Stimulated activated naive CD8-positive, alpha-beta T cell treated with anti-CD3 and anti-CD28 coated beads, Interleukin-15, Interleukin-2, amounts not matched to agents 100 ng/mL and 50 ng/mL, for 24 hours (primary cell): ENCODE results near the gene PSPC1.
"Not testable (repeated sequence)": the region's sequence is repeated elsewhere in the genome, so short reads cannot be mapped to it uniquely, and the experiment has no call there.

Experiments used
- H3K27ac Mint-ChIP-seq: one replicate; pipeline ENCODE4 v1.8.0; 2021; ENCODE audit warnings: mild to moderate bottlenecking, mixed read lengths
- H3K27me3 Mint-ChIP-seq: one replicate; pipeline ENCODE4 v1.8.0; 2021; ENCODE audit warnings: mixed read lengths
- H3K36me3 Mint-ChIP-seq: one replicate; pipeline ENCODE4 v1.8.0; 2021; ENCODE audit warnings: low read depth, mixed read lengths
- H3K4me1 Mint-ChIP-seq: one replicate; pipeline ENCODE4 v1.8.0; 2021; ENCODE audit warnings: low read depth, mixed read lengths
- H3K4me3 Mint-ChIP-seq: one replicate; pipeline ENCODE4 v1.8.0; 2021; ENCODE audit warnings: mild to moderate bottlenecking, mixed read lengths
- H3K9me3 Mint-ChIP-seq: one replicate; pipeline ENCODE4 v1.8.0; 2021; ENCODE audit warnings: mixed read lengths

PSPC1 gene

DNA sequence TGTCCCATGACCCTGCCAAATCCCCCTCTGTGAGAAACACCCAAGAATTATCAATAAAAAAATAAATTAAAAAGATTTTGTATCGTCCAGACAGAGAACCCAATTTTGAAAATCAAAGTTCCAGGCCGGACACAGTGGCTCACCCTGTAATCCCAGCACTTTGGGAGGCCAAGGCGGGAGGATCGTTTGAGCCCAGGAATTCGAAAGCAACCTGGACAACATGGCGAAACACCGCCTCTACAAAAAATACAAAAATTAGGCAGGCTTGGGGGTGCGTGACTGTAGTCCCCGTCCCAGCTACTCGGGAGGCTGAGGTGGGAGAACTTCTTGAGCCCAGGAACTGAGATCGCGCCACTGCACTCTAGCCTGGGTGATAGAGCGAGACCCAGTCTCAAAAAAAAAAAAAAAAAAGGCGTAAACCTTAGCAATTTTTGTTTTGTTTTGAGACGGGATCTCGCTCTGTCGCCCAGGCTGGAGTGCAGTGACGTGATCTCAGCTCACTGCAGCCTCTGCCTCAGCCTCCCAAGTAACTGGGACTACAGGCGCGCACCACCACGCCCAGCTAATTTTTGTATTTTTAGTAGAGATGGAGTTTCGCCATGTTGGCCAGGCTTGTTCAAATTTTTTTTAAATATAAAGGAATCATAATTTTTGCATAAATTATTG, 1.9 kb downstream of the PSPC1 start:
- Mint-ChIP-seq H3K27ac (peak overlapping the region; percentile 99), H3K36me3 (peaks cover 16% of the 10 kb centered on the region), H3K4me1 (peaks cover 19% of the 10 kb centered on the region), H3K4me3 (peak overlapping the region; percentile 96)
- not testable (repeated sequence) for H3K9me3 Mint-ChIP-seq, H3K27me3 Mint-ChIP-seq

DNA sequence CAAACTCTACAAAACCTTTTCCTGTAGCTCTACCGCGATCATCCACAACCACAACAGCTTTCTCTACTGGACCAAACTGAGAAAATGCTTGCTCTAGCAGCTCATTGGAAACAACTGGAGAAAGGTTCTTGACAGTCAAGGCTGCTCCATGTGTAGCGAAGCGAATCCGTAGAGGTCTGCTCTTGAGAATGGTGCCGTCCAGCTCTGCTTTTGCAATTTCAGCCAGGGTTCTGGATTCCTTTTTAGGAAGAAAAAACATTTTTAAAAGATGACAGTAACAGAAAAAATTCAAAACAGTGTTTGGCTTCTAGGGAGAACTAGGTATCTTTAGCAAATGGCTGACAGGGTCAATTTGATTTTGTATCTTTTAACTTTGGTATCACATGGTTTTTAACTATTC, 10.4 kb downstream of the PSPC1 start:
- no peaks in the 10 kb centered on the region for H3K27me3 Mint-ChIP-seq
- peaks cover 48% of the 10 kb centered on the region for H3K4me1 Mint-ChIP-seq
- no peak overlapping the region for H3K4me3 Mint-ChIP-seq
- H3K27ac Mint-ChIP-seq, result peak overlapping the region; percentile 15
- peaks cover 66% of the 10 kb centered on the region for H3K36me3 Mint-ChIP-seq
- no peaks in the 10 kb centered on the region for H3K9me3 Mint-ChIP-seq

DNA sequence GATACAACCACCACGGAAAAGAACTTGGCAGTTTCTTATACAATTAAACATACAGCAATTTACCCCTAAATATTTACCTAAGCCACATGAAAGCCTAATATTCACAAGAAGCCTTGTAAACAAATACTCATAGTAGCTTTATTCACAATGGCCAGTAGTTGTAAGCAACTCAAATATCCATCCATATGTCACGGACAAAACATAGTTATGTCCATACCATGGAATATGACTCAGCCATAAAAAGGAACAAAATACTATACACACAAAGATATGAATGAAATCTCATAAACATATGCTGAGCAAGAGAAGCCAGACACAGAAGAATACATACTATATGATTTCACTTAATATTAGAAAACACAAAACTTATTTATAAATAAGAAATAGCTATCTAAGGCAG, 12.9 kb downstream of the PSPC1 start:
- Mint-ChIP-seq H3K4me3 (no peak overlapping the region), H3K27me3 (no peaks in the 10 kb centered on the region), H3K27ac (no peak overlapping the region), H3K36me3 (peaks cover 66% of the 10 kb centered on the region), H3K4me1 (peaks cover 49% of the 10 kb centered on the region), H3K9me3 (no peaks in the 10 kb centered on the region)

GRCh38 chr13:19767966-19768365, 14.8 kb downstream of the PSPC1 start:
- H3K27ac Mint-ChIP-seq, result peak overlapping the region; percentile 75
- peaks cover 55% of the 10 kb centered on the region for H3K4me1 Mint-ChIP-seq
- H3K4me3 Mint-ChIP-seq, result peak overlapping the region; percentile 23
- H3K36me3 Mint-ChIP-seq, result peaks cover 67% of the 10 kb centered on the region
- H3K9me3 Mint-ChIP-seq, result no peaks in the 10 kb centered on the region
- H3K27me3 Mint-ChIP-seq, result no peaks in the 10 kb centered on the region

DNA sequence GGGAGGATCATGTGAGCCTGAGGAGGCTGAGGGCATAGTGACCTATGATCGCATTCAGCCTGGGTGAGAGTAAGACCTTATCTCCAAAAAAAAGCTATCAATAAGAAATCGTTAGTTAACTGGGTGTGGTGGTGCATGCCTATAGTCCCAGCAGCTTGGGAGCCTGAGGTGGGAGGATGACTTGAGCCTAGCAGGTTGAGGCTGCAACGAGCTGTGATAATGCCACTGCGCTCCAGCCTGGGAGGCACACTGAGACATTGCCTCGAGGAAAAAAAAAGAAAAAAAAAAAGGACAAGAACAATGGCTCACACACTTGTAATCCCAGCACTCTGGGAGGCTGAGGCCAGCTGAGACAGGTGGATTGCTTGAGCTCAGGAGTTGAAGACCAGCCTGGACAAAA, 16.2 kb downstream of the PSPC1 start:
- H3K27ac Mint-ChIP-seq, result peak overlapping the region; percentile 21
- H3K4me3 Mint-ChIP-seq, result no peak overlapping the region

DNA sequence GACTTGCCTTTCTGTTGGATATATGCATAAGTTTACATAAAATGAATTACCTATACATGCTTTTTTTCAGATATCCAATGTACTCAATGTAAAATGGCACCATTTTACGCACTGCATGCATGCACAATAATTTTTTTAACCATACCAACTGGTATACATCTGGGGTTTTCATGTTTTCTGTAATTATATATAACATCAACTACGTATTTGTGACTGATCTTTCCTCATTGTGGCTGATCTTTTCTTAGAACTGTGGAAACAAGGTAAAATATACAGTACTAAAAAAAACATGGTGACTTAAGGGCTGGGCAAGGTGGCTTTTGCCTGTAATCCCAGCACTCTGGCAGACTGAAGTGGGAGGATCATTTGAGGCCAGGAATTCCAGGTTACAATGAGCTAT, 18.5 kb downstream of the PSPC1 start:
- peaks cover 65% of the 10 kb centered on the region for H3K36me3 Mint-ChIP-seq

More for the DNA sequence above, 16.2 kb downstream of the PSPC1 start:
- H3K27me3 Mint-ChIP-seq, result no peaks in the 10 kb centered on the region
- peaks cover 65% of the 10 kb centered on the region for H3K36me3 Mint-ChIP-seq
- H3K4me1 Mint-ChIP-seq, result peaks cover 58% of the 10 kb centered on the region
- no peaks in the 10 kb centered on the region for H3K9me3 Mint-ChIP-seq

GRCh38 chr13:19763618-19764017, 19.1 kb downstream of the PSPC1 start:
- Mint-ChIP-seq H3K4me1 (peaks cover 62% of the 10 kb centered on the region), H3K27ac (peak overlapping the region; percentile 31), H3K4me3 (no peak overlapping the region), H3K9me3 (no peaks in the 10 kb centered on the region), H3K27me3 (no peaks in the 10 kb centered on the region), H3K36me3 (peaks cover 71% of the 10 kb centered on the region)

More for the DNA sequence above, 18.5 kb downstream of the PSPC1 start:
- no peak overlapping the region for H3K4me3 Mint-ChIP-seq
- no peaks in the 10 kb centered on the region for H3K27me3 Mint-ChIP-seq
- H3K9me3 Mint-ChIP-seq, result no peaks in the 10 kb centered on the region
- H3K4me1 Mint-ChIP-seq, result peaks cover 64% of the 10 kb centered on the region
- no peak overlapping the region for H3K27ac Mint-ChIP-seq

DNA sequence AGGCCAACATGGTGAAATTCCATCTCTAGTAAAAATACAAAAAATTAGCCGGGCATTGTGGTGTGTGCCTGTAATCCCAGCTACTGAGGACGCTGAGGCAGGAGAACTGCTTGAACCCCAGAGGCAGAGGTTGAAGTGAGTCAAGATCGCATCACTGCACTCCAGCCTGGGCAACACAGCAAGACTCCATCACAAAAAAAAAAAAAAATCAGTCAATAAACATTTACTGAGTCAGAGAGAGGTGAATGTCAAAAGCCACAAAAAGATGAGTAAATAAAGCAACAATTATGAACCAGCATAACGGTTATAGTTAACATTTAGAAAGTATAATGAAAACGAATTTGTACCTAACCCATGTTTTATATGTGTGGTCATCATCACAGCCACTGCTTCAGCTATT, 23.1 kb downstream of the PSPC1 start:
- no peaks in the 10 kb centered on the region for H3K27me3 Mint-ChIP-seq
- H3K4me3 Mint-ChIP-seq, result no peak overlapping the region
- peaks cover 37% of the 10 kb centered on the region for H3K4me1 Mint-ChIP-seq
- peaks cover 82% of the 10 kb centered on the region for H3K36me3 Mint-ChIP-seq
- no peak overlapping the region for H3K27ac Mint-ChIP-seq
- no peaks in the 10 kb centered on the region for H3K9me3 Mint-ChIP-seq

- no peaks in the 10 kb centered on the region for H3K27me3 Mint-ChIP-seq
These were observed 40.1 kb downstream of the PSPC1 start for GRCh38 chr13:19742643-19743042.

DNA sequence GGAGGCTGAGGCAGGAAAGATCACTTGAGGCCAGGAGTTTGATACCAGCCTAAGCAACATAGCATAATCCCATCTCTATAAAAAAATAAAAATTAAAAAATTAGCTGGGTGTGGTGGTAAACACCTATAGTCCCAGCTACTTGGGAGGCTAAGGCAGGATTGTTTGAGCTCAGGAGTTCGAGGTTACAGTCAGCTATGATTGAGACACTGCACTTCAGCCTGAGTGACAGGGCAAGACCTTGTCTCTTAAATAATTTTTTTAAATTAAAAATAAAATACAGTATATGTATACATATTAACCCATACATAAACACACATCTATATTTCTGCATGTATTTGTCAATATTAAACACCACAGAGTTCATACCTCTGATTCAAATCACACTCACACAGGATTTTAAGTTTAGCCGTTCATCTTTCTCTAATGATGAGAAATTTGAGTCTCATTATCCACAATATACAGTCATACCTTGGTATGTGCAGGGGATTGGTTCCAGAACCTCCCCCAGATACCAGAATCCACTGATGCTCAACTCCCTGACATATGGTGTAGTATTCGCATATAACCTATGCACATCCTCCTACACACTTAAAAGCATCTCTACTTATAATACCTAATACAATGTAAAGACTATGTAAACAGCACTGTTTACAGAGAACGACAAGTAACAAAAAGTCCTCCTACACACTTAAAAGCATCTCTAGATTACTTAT, 44.7 kb downstream of the PSPC1 start:
- Mint-ChIP-seq H3K9me3 (no peaks in the 10 kb centered on the region), H3K27ac (no peak overlapping the region), H3K4me3 (no peak overlapping the region), H3K36me3 (peaks cover 79% of the 10 kb centered on the region), H3K27me3 (no peaks in the 10 kb centered on the region), H3K4me1 (peaks cover 3% of the 10 kb centered on the region)

More at GRCh38 chr13:19742643-19743042, 40.1 kb downstream of the PSPC1 start:
- no peaks in the 10 kb centered on the region for H3K9me3 Mint-ChIP-seq
- peaks cover 3% of the 10 kb centered on the region for H3K4me1 Mint-ChIP-seq
- H3K27ac Mint-ChIP-seq, result no peak overlapping the region
- H3K4me3 Mint-ChIP-seq, result no peak overlapping the region
- H3K36me3 Mint-ChIP-seq, result peaks cover 58% of the 10 kb centered on the region

GRCh38 chr13:19726611-19727010, 56.1 kb downstream of the PSPC1 start:
- Mint-ChIP-seq H3K27ac (no peak overlapping the region), H3K4me3 (no peak overlapping the region), H3K9me3 (no peaks in the 10 kb centered on the region), H3K4me1 (peaks cover 24% of the 10 kb centered on the region), H3K36me3 (peaks cover 75% of the 10 kb centered on the region), H3K27me3 (no peaks in the 10 kb centered on the region)

DNA sequence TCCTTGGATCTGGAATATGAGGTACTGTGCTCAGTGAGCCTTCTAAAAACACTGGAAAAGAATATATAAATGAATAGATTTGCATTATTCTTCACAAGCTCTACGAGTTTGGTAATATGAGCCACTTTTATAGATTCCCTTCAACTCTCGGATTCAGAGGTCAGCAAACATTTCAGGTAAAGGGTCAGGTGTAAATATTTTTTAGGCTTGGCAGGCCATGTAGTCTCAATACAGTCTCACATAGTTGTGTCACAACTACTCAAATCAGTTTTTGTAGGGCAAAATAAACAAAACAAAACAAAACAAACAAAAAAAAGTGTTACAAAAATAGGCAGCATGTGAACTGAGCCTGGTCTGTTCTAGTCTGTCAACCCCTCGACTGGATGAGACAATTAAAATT, 57.4 kb downstream of the PSPC1 start:
- Mint-ChIP-seq H3K4me1 (peaks cover 22% of the 10 kb centered on the region), H3K4me3 (no peak overlapping the region), H3K27ac (no peak overlapping the region), H3K9me3 (no peaks in the 10 kb centered on the region), H3K36me3 (peaks cover 73% of the 10 kb centered on the region), H3K27me3 (no peaks in the 10 kb centered on the region)

DNA sequence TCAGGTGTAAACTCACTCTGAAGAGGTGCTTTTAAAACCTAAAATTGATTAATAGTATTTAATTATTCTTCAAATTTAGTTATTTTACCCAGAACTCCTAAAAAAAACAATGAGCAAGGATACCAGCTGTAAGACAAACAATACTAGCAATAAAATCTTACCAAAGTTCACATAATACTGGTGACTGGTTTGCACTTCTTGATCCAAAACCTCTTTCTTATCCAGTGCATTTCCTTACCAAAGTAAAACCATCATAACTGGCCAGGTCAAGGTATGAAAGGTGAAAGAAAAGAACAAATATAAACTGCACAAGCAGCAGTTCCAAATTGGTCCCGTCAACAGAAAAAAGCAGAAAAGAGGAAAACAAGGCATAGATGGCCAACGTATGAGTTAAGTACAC, 62.7 kb downstream of the PSPC1 start:
- no peak overlapping the region for H3K4me3 Mint-ChIP-seq
- H3K4me1 Mint-ChIP-seq, result peaks cover 7% of the 10 kb centered on the region
- H3K9me3 Mint-ChIP-seq, result no peaks in the 10 kb centered on the region
- H3K36me3 Mint-ChIP-seq, result peaks cover 51% of the 10 kb centered on the region
- H3K27me3 Mint-ChIP-seq, result no peaks in the 10 kb centered on the region
- H3K27ac Mint-ChIP-seq, result peak overlapping the region; percentile 66

DNA sequence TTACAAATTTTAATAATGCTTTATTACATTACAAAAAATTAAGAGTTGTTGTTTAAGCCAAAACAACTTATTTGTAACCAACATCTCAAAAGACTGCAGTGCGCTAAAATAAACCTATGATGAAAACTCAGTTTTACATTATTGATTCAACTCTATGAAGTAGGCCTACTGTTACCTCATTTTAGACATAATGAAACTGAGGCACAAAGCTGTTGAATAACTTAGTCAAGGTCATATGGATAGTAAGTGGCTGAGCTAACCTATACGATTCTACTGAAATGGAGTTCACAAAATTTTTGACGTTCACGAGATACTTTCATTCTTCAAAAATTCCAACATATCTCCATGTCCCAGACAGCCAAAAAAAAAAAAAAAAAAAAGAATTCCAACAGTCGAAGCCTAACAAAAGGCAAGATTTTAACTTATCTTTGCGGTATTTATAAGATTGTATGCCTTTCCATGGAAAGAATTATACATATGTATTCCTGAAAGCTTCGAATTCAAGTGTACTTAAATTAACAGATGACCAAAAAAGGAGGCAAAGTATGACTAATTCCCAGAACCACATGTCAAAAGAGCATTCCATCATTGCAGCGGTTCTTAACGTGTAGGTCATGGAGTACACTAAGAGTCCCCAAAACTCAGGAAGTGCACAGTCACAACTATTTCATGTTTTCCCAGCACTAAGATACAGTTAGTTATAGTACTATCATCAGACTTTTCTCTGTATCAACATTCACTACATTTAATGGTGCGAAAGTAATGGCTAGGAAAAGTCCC, 69.4 kb downstream of the PSPC1 start:
- H3K36me3 Mint-ChIP-seq, result peaks cover 34% of the 10 kb centered on the region
- H3K27ac Mint-ChIP-seq, result no peak overlapping the region
- no peaks in the 10 kb centered on the region for H3K27me3 Mint-ChIP-seq
- peaks cover 23% of the 10 kb centered on the region for H3K4me1 Mint-ChIP-seq
- H3K4me3 Mint-ChIP-seq, result no peak overlapping the region
- H3K9me3 Mint-ChIP-seq, result no peaks in the 10 kb centered on the region

DNA sequence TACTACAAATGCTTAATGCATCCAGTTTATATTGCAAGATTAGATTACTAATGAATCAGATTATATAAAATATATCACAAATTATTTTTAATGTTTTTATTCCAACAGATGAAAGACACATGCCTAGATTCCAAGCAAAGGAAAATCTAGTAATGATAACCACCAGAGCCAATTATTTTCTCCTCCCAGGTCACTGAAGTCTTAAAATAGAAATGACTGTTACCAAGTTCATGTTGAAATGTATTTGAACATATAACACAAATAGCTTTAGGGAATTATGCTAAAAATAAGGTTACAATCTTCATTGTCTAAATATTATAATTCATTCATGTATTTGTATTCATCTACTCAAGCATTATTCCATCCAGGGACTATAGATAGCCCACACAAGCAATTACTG, 73.0 kb downstream of the PSPC1 start:
- H3K4me3 Mint-ChIP-seq, H3K9me3 Mint-ChIP-seq, H3K27me3 Mint-ChIP-seq, H3K27ac Mint-ChIP-seq: not testable (repeated sequence)
- Mint-ChIP-seq H3K4me1 (peaks cover 21% of the 10 kb centered on the region), H3K36me3 (peaks cover 37% of the 10 kb centered on the region)
